PC-9 (cell line): ENCODE results near the gene LMTK3.

ENCODE experiments used
- CTCF ChIP-seq: fragments of 200-600 bp; sonication (generic); conservative IDR thresholded peaks from 2 replicates; pipeline ENCODE4 v1.6.1; 2017; ENCODE audit warnings: mixed run types, antibody characterized with exemption, mild to moderate bottlenecking, moderate library complexity
- EZH2 ChIP-seq: fragments of 200-600 bp; sonication (generic); IDR thresholded peaks from 2 replicates; pipeline ENCODE4 v1.8.0; 2017; ENCODE audit warnings: antibody characterized with exemption, low read depth

GRCh38 chr19:48450441-48450840, 61.2 kb downstream of the LMTK3 start:
- TF ChIP-seq EZH2, result no peak
- TF ChIP-seq CTCF, result no peak
